GM13976 (cell line): Measurements from ENCODE around the gene DYNC1I1.

Experiments used
- DNase-seq: peaks from one replicate; pipeline ENCODE4 v3.0.0; 2012; ENCODE audit warnings: low spot score
- CTCF ChIP-seq: IDR thresholded peaks from 2 replicates; pipeline ENCODE4 v1.5.1; 2012; ENCODE audit warnings: borderline replicate concordance, mild to moderate bottlenecking; ENCODE audit not compliant: insufficient read depth; ENCODE audit errors: extremely low read depth, missing control alignments, control extremely low read depth
- in situ Hi-C: fragments of 300-500 bp; cut with MboI; formaldehyde crosslinking; loops from one replicate; pipeline ENCODE4 v1.12.0; 2022; ENCODE audit warnings: low sequenced_read_pairs, mixed read lengths, inconsistent platforms; ENCODE audit not compliant: unreplicated experiment

DYNC1I1 gene

GRCh38 chr7:96069401-96069800 is 297.0 kb downstream of the DYNC1I1 start:
- in situ Hi-C loops, result loop anchor here (25.0 kb wide), 1 partner anchor 968 kb away; no protein-coding TSS in a partner anchor
- no peak for TF ChIP-seq CTCF
- no peak for DNase-seq

- no peak for TF ChIP-seq CTCF
- in situ Hi-C loops, result loop anchor here (25.0 kb wide), 1 partner anchor 962 kb away; no protein-coding TSS in a partner anchor
Measured at GRCh38 chr7:96074871-96075270, 302.5 kb downstream of the DYNC1I1 start.

GRCh38 chr7:96075510-96076349 is 303.4 kb downstream of the DYNC1I1 start:
- TF ChIP-seq CTCF, result peak; percentile 94
- peak; percentile 79 for DNase-seq
- in situ Hi-C loops, result no loop called here

More at GRCh38 chr7:96074871-96075270, 302.5 kb downstream of the DYNC1I1 start:
- no peak for DNase-seq

- TF ChIP-seq CTCF, result no peak
- no peak for DNase-seq
- in situ Hi-C loops, result no loop called here
Measured at GRCh38 chr7:96076350-96076707, 304.0 kb downstream of the DYNC1I1 start.

- DNase-seq, result no peak
- in situ Hi-C loops, result no loop called here
Measured at GRCh38 chr7:96080027-96080426, 307.7 kb downstream of the DYNC1I1 start.

More at GRCh38 chr7:96080027-96080426, 307.7 kb downstream of the DYNC1I1 start:
- TF ChIP-seq CTCF, result no peak
